Esophagus muscularis mucosa (tissue), 4 donors: ENCODE data around the gene PNP. TPM values are rescaled to one million over a fixed set of nuclear protein-coding genes. Genes with fewer than 3 reads are reported as not detected.

Experiments used
- DNase-seq: peaks from one replicate; pipeline ENCODE4 v3.0.0-alpha.2; 2017; ENCODE audit errors: extremely low spot score
- H3K27ac ChIP-seq, 4 donors: fragments of 200-600 bp; sonication (generic); replicated peaks in 1 of 4; 1 replicate in 3 of 4; 2 replicates in 1 of 4; pipeline ENCODE4 v1.5.1; 2016 to 2019; ENCODE audit warnings: mild to moderate bottlenecking in 1 of 4
- H3K27me3 ChIP-seq, 4 donors: fragments of 200-600 bp; sonication (generic); one replicate each; pipeline versions ENCODE4 v1.5.1 to v1.6.0; 2016 to 2019
- H3K36me3 ChIP-seq, 4 donors: fragments of 200-600 bp; sonication (generic); one replicate each; pipeline ENCODE4 v1.5.1; 2016 to 2019
- H3K4me1 ChIP-seq, 4 donors: fragments of 200-600 bp; sonication (generic); one replicate each; pipeline ENCODE4 v1.5.1; 2016 to 2019
- H3K4me3 ChIP-seq, 4 donors: fragments of 200-600 bp; sonication (generic); 1 replicate in 2 of 4; 2 replicates in 2 of 4; pipeline ENCODE4 v1.5.1; 2016 to 2019; ENCODE audit warnings: mild to moderate bottlenecking in 4 of 4, moderate library complexity in 1 of 4
- H3K9me3 ChIP-seq, 4 donors: fragments of 200-600 bp; sonication (generic); 1 replicate in 3 of 4; 2 replicates in 1 of 4; pipeline ENCODE4 v1.5.1; 2016 to 2019
- CTCF ChIP-seq, 3 experiments: fragments of 200-600 bp in 2 of 3; fragments of 450-650 bp in 1 of 3; sonication (generic) in 2 of 3; IDR thresholded peaks; one replicate each; pipeline ENCODE4 v1.5.1; 2017 to 2019; ENCODE audit warnings: antibody characterized with exemption in 3 of 3, mild to moderate bottlenecking in 2 of 3, moderate library complexity in 1 of 3
- EP300 ChIP-seq: sonication (generic); formaldehyde crosslinking; IDR thresholded peaks from one replicate; pipeline ENCODE4 v1.6.1; 2017; ENCODE audit warnings: antibody characterized with exemption
- POLR2A ChIP-seq: fragments of 450-650 bp; IDR thresholded peaks from one replicate; pipeline ENCODE4 v1.6.1; 2017; ENCODE audit warnings: antibody characterized with exemption, moderate library complexity, mild to moderate bottlenecking, low read depth
- POLR2AphosphoS5 ChIP-seq, 2 donors: sonication (generic); formaldehyde crosslinking; IDR thresholded peaks; one replicate each; pipeline ENCODE4 v1.6.1; 2017; ENCODE audit warnings: antibody characterized with exemption in 2 of 2
- WGBS: methylation state at CpG from one replicate; pipeline ENCODE4 v1.1.5; 2018; 5-methylcytosine and 5-hydroxymethylcytosine counted together
- intact Hi-C: fragments of 100-400 bp; cut with DNase I; formaldehyde crosslinking; loops from one replicate; pipeline ENCODE4 v1.15.1; 2023
- total RNA-seq, 4 donors: library from RNA; depleted of rRNA; stranded (reverse); fragments of >200 nt; gene quantifications; one replicate each; pipeline versions ENCODE4 v1.1.0 to v1.2.1, GENCODE V29; 2016

The PNP gene
- total RNA-seq, 4 donors from 2014 or later = 4.2 to 85.2 (median 14.2) TPM

GRCh38 chr14:20434701-20435581, 34.3 kb upstream of the PNP start:
- Histone ChIP-seq H3K4me3 (peak overlapping the region; percentile 45 to 54 (median 47)), H3K36me3 (no peaks in the 10 kb centered on the region), H3K27ac (peak overlapping the region; percentile 63 to 82 (median 73)), H3K9me3 (no peaks in the 10 kb centered on the region), H3K27me3 (peaks cover 0 to 24% (median 0%) of the 10 kb centered on the region in 4 donors), H3K4me1 (peaks cover 10 to 34% (median 24%) of the 10 kb centered on the region in 4 donors)
- DNase-seq = no peak
- intact Hi-C loops = no loop called here
- WGBS = 27% methylated on average over 36 of the region's 44 CpGs
- peak; percentile 31 to 32 for TF ChIP-seq POLR2AphosphoS5 (IDR thresholded peaks at IDR 0.05)
- no peak for TF ChIP-seq CTCF (IDR thresholded peaks at IDR 0.05)
- TF ChIP-seq POLR2A = no peak
- TF ChIP-seq EP300 = no peak

GRCh38 chr14:20435582-20436362, 33.4 kb upstream of the PNP start, which contains the start of gene KLHL33:
Gene KLHL33, minus strand, starts transcription at chr14:20436166. Its CDS starts 355 bp downstream, at chr14:20435811.
- H3K27me3 ChIP-seq = peaks cover 0 to 24% (median 0%) of the 10 kb centered on the region in 4 donors
- DNase-seq = no peak
- intact Hi-C loops = no loop called here
- TF ChIP-seq CTCF (IDR thresholded peaks at IDR 0.05) (no peak), EP300 (no peak), POLR2AphosphoS5 (IDR thresholded peaks at IDR 0.05) (no peak), POLR2A (no peak)
- H3K4me3 ChIP-seq = peak within 1 kb of the TSS; percentile 45 to 54 (median 47)
- H3K4me1 ChIP-seq = peaks cover 10 to 29% (median 18%) of the 10 kb centered on the region in 4 donors
- no peaks in the 10 kb centered on the region for H3K36me3 ChIP-seq
- H3K27ac ChIP-seq = peak within 1 kb of the TSS; percentile 63 to 82 (median 73)
- no peaks in the 10 kb centered on the region for H3K9me3 ChIP-seq
- 81% methylated on average over 14 of the region's 17 CpGs for WGBS

GRCh38 chr14:20436363-20436755, 32.8 kb upstream of the PNP start:
- Histone ChIP-seq H3K36me3 (no peaks in the 10 kb centered on the region), H3K4me1 (peaks cover 10 to 29% (median 18%) of the 10 kb centered on the region in 4 donors), H3K9me3 (no peaks in the 10 kb centered on the region), H3K27me3 (peaks cover 0 to 24% (median 0%) of the 10 kb centered on the region in 4 donors), H3K4me3 (no peak overlapping the region), H3K27ac (peak overlapping the region in 1 of 4 donors; percentile 82)
- no peak for DNase-seq
- 92% methylated on average over 4 of the region's 4 CpGs for WGBS
- intact Hi-C loops = no loop called here
- TF ChIP-seq POLR2AphosphoS5 (IDR thresholded peaks at IDR 0.05) (no peak), POLR2A (no peak), EP300 (no peak), CTCF (IDR thresholded peaks at IDR 0.05) (no peak)

- TF ChIP-seq POLR2A = no peak
- TF ChIP-seq EP300 = no peak
- Histone ChIP-seq H3K4me3 (no peak overlapping the region), H3K36me3 (no peaks in the 10 kb centered on the region), H3K27ac (no peak overlapping the region), H3K4me1 (peaks cover 10 to 27% (median 19%) of the 10 kb centered on the region in 4 donors), H3K27me3 (peaks cover 0 to 24% (median 0%) of the 10 kb centered on the region in 4 donors), H3K9me3 (no peaks in the 10 kb centered on the region)
- WGBS = 93% methylated on average over 7 of the region's 7 CpGs
- intact Hi-C loops = no loop called here
- DNase-seq = no peak
Measured at GRCh38 chr14:20438664-20439063, 30.5 kb upstream of the PNP start.

- no peak for TF ChIP-seq POLR2A
- no peak for TF ChIP-seq CTCF (IDR thresholded peaks at IDR 0.05)
- no peak for TF ChIP-seq POLR2AphosphoS5 (IDR thresholded peaks at IDR 0.05)
- no peak for TF ChIP-seq EP300
Measured at GRCh38 chr14:20440465-20440864, 28.7 kb upstream of the PNP start.

More at GRCh38 chr14:20440465-20440864, 28.7 kb upstream of the PNP start:
- Histone ChIP-seq H3K4me1 (peaks cover 0 to 11% (median 6%) of the 10 kb centered on the region in 4 donors), H3K9me3 (no peaks in the 10 kb centered on the region), H3K4me3 (no peak overlapping the region), H3K27me3 (peaks cover 0 to 20% (median 0%) of the 10 kb centered on the region in 4 donors), H3K36me3 (peaks cover 0 to 9% (median 2%) of the 10 kb centered on the region in 4 donors), H3K27ac (no peak overlapping the region)
- intact Hi-C loops = no loop called here
- no peak for DNase-seq
- 92% methylated on average over 5 of the region's 5 CpGs for WGBS
